Mesenchymal stem cell (in vitro differentiated cells and primary cell): ENCODE results near the gene IVD.

ENCODE experiments used
- DNase-seq: peaks from one replicate; pipeline ENCODE4 v3.0.0-alpha.2; 2013
- H2AFZ ChIP-seq: one replicate; pipeline ENCODE4 v1.6.1; 2013; ENCODE audit warnings: low read depth, mild to moderate bottlenecking, control low read depth, inconsistent platforms, low read length, moderate library complexity
- H2AK5ac ChIP-seq: 2 replicates; pipeline ENCODE4 v1.6.1; 2013; ENCODE audit warnings: low read length, moderate library complexity, mild to moderate bottlenecking, inconsistent platforms; ENCODE audit not compliant: severe bottlenecking
- H2BK120ac ChIP-seq: one replicate; pipeline ENCODE4 v1.6.1; 2013; ENCODE audit warnings: low read depth, mild to moderate bottlenecking, inconsistent platforms, low read length, moderate library complexity
- H2BK12ac ChIP-seq, 2 experiments: one replicate each; pipeline ENCODE4 v1.6.1; 2013; ENCODE audit warnings: inconsistent platforms in 2 of 2, low read length in 2 of 2, mild to moderate bottlenecking in 2 of 2, moderate library complexity in 2 of 2, control low read depth in 1 of 2
- H2BK15ac ChIP-seq: one replicate; pipeline ENCODE4 v1.6.1; 2013; ENCODE audit warnings: mild to moderate bottlenecking, low read depth, inconsistent platforms; ENCODE audit not compliant: poor library complexity, severe bottlenecking
- H2BK5ac ChIP-seq: 2 replicates; pipeline ENCODE4 v1.6.1; 2013; ENCODE audit warnings: low read depth, mild to moderate bottlenecking, low read length, control low read depth, inconsistent platforms; ENCODE audit not compliant: poor library complexity, severe bottlenecking
- H3K14ac ChIP-seq, 2 experiments: one replicate each; pipeline ENCODE4 v1.6.1; 2013; ENCODE audit warnings: inconsistent platforms in 2 of 2, low read length in 2 of 2, control low read depth in 1 of 2, mild to moderate bottlenecking in 1 of 2, moderate library complexity in 1 of 2
- H3K18ac ChIP-seq, 2 experiments: one replicate each; pipeline ENCODE4 v1.6.1; 2013; ENCODE audit warnings: inconsistent platforms in 2 of 2, low read length in 2 of 2, control low read depth in 1 of 2, low read depth in 1 of 2, mild to moderate bottlenecking in 1 of 2
- H3K23ac ChIP-seq, 2 experiments: one replicate each; pipeline ENCODE4 v1.6.1; 2013; ENCODE audit warnings: inconsistent platforms in 2 of 2, low read length in 2 of 2, mild to moderate bottlenecking in 2 of 2, moderate library complexity in 2 of 2, control low read depth in 1 of 2
- H3K27ac ChIP-seq: 2 replicates; pipeline ENCODE4 v1.5.1; 2013; ENCODE audit warnings: mild to moderate bottlenecking, moderate library complexity, low read length, control low read depth, inconsistent platforms; ENCODE audit not compliant: poor library complexity, severe bottlenecking
- H3K27me3 ChIP-seq, 2 experiments: 2 replicates each; pipeline versions ENCODE4 v1.6.1 to v1.7.0; 2013; ENCODE audit warnings: low read length in 2 of 2, mild to moderate bottlenecking in 2 of 2, moderate library complexity in 2 of 2, control low read depth in 1 of 2, inconsistent platforms in 1 of 2; ENCODE audit not compliant: control insufficient read depth in 1 of 2, insufficient read depth in 1 of 2
- H3K36me3 ChIP-seq, 2 experiments: 2 replicates each; pipeline versions ENCODE4 v1.6.1 to v1.7.0; 2013; ENCODE audit warnings: low read length in 2 of 2, control low read depth in 1 of 2, inconsistent platforms in 1 of 2, low read depth in 1 of 2, mild to moderate bottlenecking in 1 of 2; ENCODE audit not compliant: insufficient read depth in 2 of 2, control insufficient read depth in 1 of 2
- H3K4ac ChIP-seq, 2 experiments: one replicate each; pipeline ENCODE4 v1.6.1; 2013; ENCODE audit warnings: inconsistent platforms in 2 of 2, low read length in 2 of 2, mild to moderate bottlenecking in 2 of 2, moderate library complexity in 2 of 2, control low read depth in 1 of 2, low read depth in 1 of 2
- H3K4me1 ChIP-seq: 2 replicates; pipeline ENCODE4 v1.6.1; 2013; ENCODE audit warnings: low read depth, low read length, control low read depth; ENCODE audit not compliant: control insufficient read depth, insufficient read depth
- H3K4me2 ChIP-seq: 2 replicates; pipeline ENCODE4 v1.6.1; 2013; ENCODE audit warnings: low read length, mild to moderate bottlenecking, inconsistent platforms; ENCODE audit not compliant: poor library complexity, severe bottlenecking
- H3K4me3 ChIP-seq, 2 experiments: 2 replicates each; pipeline versions ENCODE4 v1.5.1 to v1.7.0; 2013; ENCODE audit warnings: low read length in 2 of 2, mild to moderate bottlenecking in 2 of 2, control low read depth in 1 of 2, low read depth in 1 of 2; ENCODE audit not compliant: insufficient read depth in 1 of 2
- H3K79me1 ChIP-seq: replicated peaks from 2 replicates; pipeline ENCODE4 v1.6.1; 2013; ENCODE audit warnings: mild to moderate bottlenecking, control low read depth, low read length, inconsistent platforms; ENCODE audit not compliant: poor library complexity, severe bottlenecking
- H3K9ac ChIP-seq: 2 replicates; pipeline ENCODE4 v1.7.0; 2013; ENCODE audit warnings: mild to moderate bottlenecking, low read length, moderate library complexity
- H3K9me3 ChIP-seq: 2 replicates; pipeline ENCODE4 v1.7.0; 2013; ENCODE audit warnings: mild to moderate bottlenecking, low read length; ENCODE audit not compliant: control insufficient read depth
- H4K8ac ChIP-seq: one replicate; pipeline ENCODE4 v1.6.1; 2013; ENCODE audit warnings: inconsistent platforms, mild to moderate bottlenecking, low read length, moderate library complexity
- H4K91ac ChIP-seq: one replicate; pipeline ENCODE4 v1.6.1; 2013; ENCODE audit warnings: mild to moderate bottlenecking, low read length, inconsistent platforms
- WGBS: methylation state at CpG from one replicate; pipeline ENCODE4 v1.1.7; 2013; ENCODE audit warnings: mixed read lengths; 5-methylcytosine and 5-hydroxymethylcytosine counted together

IVD gene

DNA sequence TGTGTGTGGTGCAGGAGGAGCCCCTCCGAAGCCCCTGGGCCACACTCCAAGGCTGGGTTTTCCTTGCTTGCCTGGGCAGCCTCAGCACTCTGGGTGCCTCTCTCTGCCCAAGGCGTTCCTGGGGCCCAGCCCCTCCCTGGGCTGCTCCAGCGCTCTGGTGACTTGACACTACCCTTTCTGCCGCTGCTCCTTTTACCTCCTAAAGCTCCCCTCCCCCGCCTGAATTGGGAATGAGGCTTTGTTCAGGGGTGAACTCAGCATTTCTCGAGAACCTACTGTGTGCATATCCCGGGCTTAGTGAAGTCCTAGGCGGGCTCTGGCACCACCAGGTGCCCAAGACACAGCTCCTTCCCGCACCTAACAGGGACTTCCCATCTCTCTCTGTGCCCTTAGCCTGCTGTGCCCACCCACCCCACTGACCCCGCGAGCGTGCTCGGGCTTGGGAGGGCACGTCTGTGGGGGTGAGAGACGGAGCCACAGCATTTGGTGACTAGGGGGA lies 33.9 kb downstream of the IVD start:
- H3K9me3 ChIP-seq: no peaks in the 10 kb centered on the region
- H3K4me1 ChIP-seq: peaks cover 33% of the 10 kb centered on the region
- H3K27me3 ChIP-seq: peaks cover 45 to 57% of the 10 kb centered on the region in 2 experiments
- H3K23ac ChIP-seq: no peak overlapping the region
- H2AFZ ChIP-seq: no peak overlapping the region
- H2BK12ac ChIP-seq: peak overlapping the region in 1 of 2 experiments; percentile 92
- H4K8ac ChIP-seq: peak overlapping the region; percentile 79
- H3K4ac ChIP-seq: peak overlapping the region in 1 of 2 experiments; percentile 79
- no peak overlapping the region for H3K14ac ChIP-seq
- peak overlapping the region; percentile 83 for H3K9ac ChIP-seq
- H3K79me1 ChIP-seq: peaks cover 7% of the 10 kb centered on the region
- peak overlapping the region; percentile 100 for H3K4me2 ChIP-seq
- no peak overlapping the region for H2BK5ac ChIP-seq
- H2AK5ac ChIP-seq: no peak overlapping the region
- DNase-seq: no peak
- H3K18ac ChIP-seq: peak overlapping the region; percentile 63 to 82
- 5% methylated on average over 15 of the region's 15 CpGs for WGBS
- H3K36me3 ChIP-seq: peaks cover 0 to 3% of the 10 kb centered on the region in 2 experiments
- peak overlapping the region; percentile 54 to 90 for H3K4me3 ChIP-seq
- no peak overlapping the region for H2BK120ac ChIP-seq
- H4K91ac ChIP-seq: peak overlapping the region; percentile 52
- no peak overlapping the region for H2BK15ac ChIP-seq
- H3K27ac ChIP-seq: no peak overlapping the region

GRCh38 chr15:40439960-40440742 lies 34.6 kb downstream of the IVD start:
- H2BK120ac ChIP-seq: peak overlapping the region; percentile 71
- no peak overlapping the region for H2BK5ac ChIP-seq
- H3K27ac ChIP-seq: peak overlapping the region; percentile 5
- H2BK15ac ChIP-seq: peak overlapping the region; percentile 98
- H2AK5ac ChIP-seq: no peak overlapping the region
- H4K91ac ChIP-seq: peak overlapping the region; percentile 52
- H3K14ac ChIP-seq: peak overlapping the region in 1 of 2 experiments; percentile 61
- H3K9me3 ChIP-seq: no peaks in the 10 kb centered on the region
- H2AFZ ChIP-seq: peak overlapping the region; percentile 43
- under 1% methylated on average over 25 of the region's 35 CpGs for WGBS
- H3K4me1 ChIP-seq: peaks cover 33% of the 10 kb centered on the region
- H3K4ac ChIP-seq: peak overlapping the region; percentile 62 to 79
- H4K8ac ChIP-seq: peak overlapping the region; percentile 79
- H3K4me2 ChIP-seq: peak overlapping the region; percentile 100
- peaks cover 10% of the 10 kb centered on the region for H3K79me1 ChIP-seq
- H3K18ac ChIP-seq: peak overlapping the region; percentile 74 to 82
- H3K4me3 ChIP-seq: peak overlapping the region; percentile 54 to 90
- H3K9ac ChIP-seq: peak overlapping the region; percentile 83
- peak overlapping the region in 1 of 2 experiments; percentile 28 for H3K23ac ChIP-seq
- peak overlapping the region; percentile 51 to 92 for H2BK12ac ChIP-seq
- H3K36me3 ChIP-seq: peaks cover 0 to 3% of the 10 kb centered on the region in 2 experiments
- H3K27me3 ChIP-seq: peaks cover 38 to 51% of the 10 kb centered on the region in 2 experiments
- DNase-seq: peak; percentile 65

- DNase-seq: peak; percentile 95
- H3K36me3 ChIP-seq: peaks cover 0 to 3% of the 10 kb centered on the region in 2 experiments
- peak within 1 kb of the TSS in 1 of 2 experiments; percentile 95 for H3K23ac ChIP-seq
- peak within 1 kb of the TSS; percentile 83 for H3K9ac ChIP-seq
- no peak within 1 kb of the TSS for H2BK5ac ChIP-seq
- peak within 1 kb of the TSS; percentile 74 for H2BK120ac ChIP-seq
- H3K14ac ChIP-seq: peak within 1 kb of the TSS; percentile 18 to 79
- H2BK12ac ChIP-seq: peak within 1 kb of the TSS; percentile 51 to 92
- peak within 1 kb of the TSS; percentile 5 for H3K27ac ChIP-seq
- H3K4me3 ChIP-seq: peak within 1 kb of the TSS; percentile 90 to 94
- H2AFZ ChIP-seq: peak within 1 kb of the TSS; percentile 43
- no peak within 1 kb of the TSS for H2AK5ac ChIP-seq
- peak within 1 kb of the TSS; percentile 99 for H2BK15ac ChIP-seq
- WGBS: 0% methylated on average over 23 of the region's 119 CpGs
- H4K8ac ChIP-seq: peak within 1 kb of the TSS; percentile 79
- H3K79me1 ChIP-seq: peaks cover 10% of the 10 kb centered on the region
- H4K91ac ChIP-seq: peak within 1 kb of the TSS; percentile 52
- H3K27me3 ChIP-seq: peaks cover 31 to 43% of the 10 kb centered on the region in 2 experiments
- no peaks in the 10 kb centered on the region for H3K9me3 ChIP-seq
- peak within 1 kb of the TSS; percentile 100 for H3K4me2 ChIP-seq
- H3K4ac ChIP-seq: peak within 1 kb of the TSS; percentile 62 to 84
- H3K18ac ChIP-seq: peak within 1 kb of the TSS; percentile 81 to 82
- H3K4me1 ChIP-seq: peaks cover 32% of the 10 kb centered on the region
Measured at GRCh38 chr15:40440743-40441564, 35.4 kb downstream of the IVD start, which contains the start of gene BAHD1. BAHD1 (plus strand) TSS chr15:40440953; CDS start chr15:40458465, 17,512 bp downstream.
